Stomach (tissue), 9 donors: ENCODE results near the gene FGL2. TPM values are rescaled to one million over a fixed set of nuclear protein-coding genes. Genes with fewer than 3 reads are reported as not detected.
"Not testable (repeated sequence)": the region's sequence is repeated elsewhere in the genome, so short reads cannot be mapped to it uniquely, and the experiment has no call there.

Experiments
- DNase-seq, 2 donors: peaks; one replicate each; pipeline versions ENCODE4 v3.0.0 to v3.0.0-alpha.2; 2013 to 2019
- H3K27ac ChIP-seq, 5 donors: fragments of 200-600 bp in 4 of 5; sonication (generic) in 4 of 5; one replicate each; pipeline ENCODE4 v1.5.1; 2013 to 2019; ENCODE audit warnings: mild to moderate bottlenecking in 1 of 5, moderate library complexity in 1 of 5
- H3K27me3 ChIP-seq, 3 donors: fragments of 200-600 bp; sonication (generic); one replicate each; pipeline ENCODE4 v1.5.1; 2017 to 2019; ENCODE audit warnings: mixed run types in 1 of 3
- H3K36me3 ChIP-seq, 4 donors: fragments of 200-600 bp; sonication (generic); 1 replicate in 3 of 4; 2 replicates in 1 of 4; pipeline ENCODE4 v1.5.1; 2016 to 2019
- H3K4me1 ChIP-seq, 4 donors: fragments of 200-600 bp; sonication (generic); one replicate each; pipeline ENCODE4 v1.5.1; 2016 to 2019
- H3K4me3 ChIP-seq, 4 donors: fragments of 200-600 bp; sonication (generic) in 3 of 4; one replicate each; pipeline ENCODE4 v1.5.1; 2016 to 2019; ENCODE audit warnings: mild to moderate bottlenecking in 1 of 4
- H3K9me3 ChIP-seq, 4 donors: fragments of 200-600 bp; sonication (generic); one replicate each; pipeline ENCODE4 v1.5.1; 2016 to 2019
- EP300 ChIP-seq: sonication (generic); formaldehyde crosslinking; IDR thresholded peaks from one replicate; pipeline ENCODE4 v1.6.1; 2017; ENCODE audit warnings: antibody characterized with exemption
- POLR2A ChIP-seq, 4 donors: fragments of 450-650 bp; IDR thresholded peaks; one replicate each; pipeline ENCODE4 v1.6.1; 2016; ENCODE audit warnings: antibody characterized with exemption in 4 of 4, control low read depth in 2 of 4, mild to moderate bottlenecking in 1 of 4, moderate library complexity in 1 of 4
- POLR2AphosphoS5 ChIP-seq, 3 donors: sonication (generic); formaldehyde crosslinking; IDR thresholded peaks; one replicate each; pipeline ENCODE4 v1.6.1; 2016; ENCODE audit warnings: antibody characterized with exemption in 3 of 3
- WGBS, 5 donors: extraction: QIAGEN DNeasy Blood & Tissue Kit in 3 of 5; methylation state at CpG; one replicate each; pipeline versions ENCODE4 v1.1.5 to v1.1.7; 2013 to 2018; 5-methylcytosine and 5-hydroxymethylcytosine counted together
- intact Hi-C: fragments of 100-400 bp; cut with DNase I; formaldehyde crosslinking; loops from one replicate; pipeline ENCODE4 v1.15.1; 2023; ENCODE audit warnings: low total_unique reads
- polyA plus RNA-seq, 3 donors: library from polyadenylated mRNA; stranded (reverse); fragments of 200-250 nt; gene quantifications; one replicate each; pipeline ENCODE4 v1.2.3, GENCODE V29; 2013
- total RNA-seq, 5 donors: library from RNA; depleted of rRNA; stranded (reverse); fragments of >200 nt; gene quantifications; one replicate each; pipeline versions ENCODE4 v1.1.0 to v1.2.3, GENCODE V29; 2014 to 2016
- TF ChIP-seq, protein P1 (sequence below), 7 experiments: fragments of 450-650 bp in 4 of 7; fragments of 200-600 bp in 3 of 7; sonication (generic) in 3 of 7; IDR thresholded peaks; one replicate each; pipeline ENCODE4 v1.5.1; 2016 to 2019; ENCODE audit warnings: antibody characterized with exemption in 7 of 7, control low read depth in 2 of 7, mild to moderate bottlenecking in 1 of 7
- donor health status: healthy with polysubstance abuse.
- donor health status: Bipolar disorder and iron deficiency.
- donor health status: healthy.

Gene FGL2
- total and polyA plus RNA-seq, 8 donors, result 0.87 to 179 (median 13.5) TPM

GRCh38 chr7:77171073-77171472 lies 28.5 kb downstream of the FGL2 start:
- DNase-seq, H3K27me3 ChIP-seq, H3K4me3 ChIP-seq, H3K27ac ChIP-seq, H3K9me3 ChIP-seq, H3K4me1 ChIP-seq, H3K36me3 ChIP-seq, intact Hi-C loops: not testable (repeated sequence)
- 82 to 89% (median 85%) methylated on average over 4 of the region's 4 CpGs for WGBS, 5 donors

DNA sequence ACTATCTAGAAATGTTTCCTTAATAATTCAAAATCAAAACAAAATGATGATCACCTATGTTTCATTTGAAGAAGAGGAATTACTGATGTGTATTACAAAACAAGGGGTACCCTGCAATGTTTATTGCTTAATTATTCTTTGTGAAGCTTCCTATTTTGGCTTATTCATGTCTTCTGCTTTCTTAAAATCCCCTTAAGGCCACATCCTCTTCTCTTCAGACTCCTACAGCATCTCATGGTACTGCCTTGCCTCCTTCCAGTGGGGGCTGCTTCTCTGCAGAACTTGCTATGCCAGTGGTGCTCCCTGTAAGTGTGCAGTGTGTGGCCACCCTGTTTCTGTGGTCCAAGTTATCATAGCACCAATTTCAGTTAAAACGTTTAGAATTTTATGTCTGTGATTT lies 42.2 kb downstream of the FGL2 start:
- WGBS, 5 donors, result 9 to 30% (median 19%) methylated on average over 1 of the region's 1 CpG
- Histone ChIP-seq H3K9me3 (no peaks in the 10 kb centered on the region), H3K36me3 (no peaks in the 10 kb centered on the region), H3K27ac (peak overlapping the region in 1 of 5 donors; percentile 7), H3K4me1 (peaks cover 0 to 11% (median 0%) of the 10 kb centered on the region in 4 donors), H3K4me3 (no peak overlapping the region), H3K27me3 (no peaks in the 10 kb centered on the region)
- TF ChIP-seq POLR2A (IDR thresholded peaks at IDR 0.05), result no peak
- TF ChIP-seq POLR2AphosphoS5 (IDR thresholded peaks at IDR 0.05), result no peak
- TF ChIP-seq, protein P1, sequence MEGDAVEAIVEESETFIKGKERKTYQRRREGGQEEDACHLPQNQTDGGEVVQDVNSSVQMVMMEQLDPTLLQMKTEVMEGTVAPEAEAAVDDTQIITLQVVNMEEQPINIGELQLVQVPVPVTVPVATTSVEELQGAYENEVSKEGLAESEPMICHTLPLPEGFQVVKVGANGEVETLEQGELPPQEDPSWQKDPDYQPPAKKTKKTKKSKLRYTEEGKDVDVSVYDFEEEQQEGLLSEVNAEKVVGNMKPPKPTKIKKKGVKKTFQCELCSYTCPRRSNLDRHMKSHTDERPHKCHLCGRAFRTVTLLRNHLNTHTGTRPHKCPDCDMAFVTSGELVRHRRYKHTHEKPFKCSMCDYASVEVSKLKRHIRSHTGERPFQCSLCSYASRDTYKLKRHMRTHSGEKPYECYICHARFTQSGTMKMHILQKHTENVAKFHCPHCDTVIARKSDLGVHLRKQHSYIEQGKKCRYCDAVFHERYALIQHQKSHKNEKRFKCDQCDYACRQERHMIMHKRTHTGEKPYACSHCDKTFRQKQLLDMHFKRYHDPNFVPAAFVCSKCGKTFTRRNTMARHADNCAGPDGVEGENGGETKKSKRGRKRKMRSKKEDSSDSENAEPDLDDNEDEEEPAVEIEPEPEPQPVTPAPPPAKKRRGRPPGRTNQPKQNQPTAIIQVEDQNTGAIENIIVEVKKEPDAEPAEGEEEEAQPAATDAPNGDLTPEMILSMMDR (IDR thresholded peaks at IDR 0.05), result no peak
- TF ChIP-seq EP300, result no peak
- DNase-seq, result no peak
- intact Hi-C loops, result no loop called here

DNA sequence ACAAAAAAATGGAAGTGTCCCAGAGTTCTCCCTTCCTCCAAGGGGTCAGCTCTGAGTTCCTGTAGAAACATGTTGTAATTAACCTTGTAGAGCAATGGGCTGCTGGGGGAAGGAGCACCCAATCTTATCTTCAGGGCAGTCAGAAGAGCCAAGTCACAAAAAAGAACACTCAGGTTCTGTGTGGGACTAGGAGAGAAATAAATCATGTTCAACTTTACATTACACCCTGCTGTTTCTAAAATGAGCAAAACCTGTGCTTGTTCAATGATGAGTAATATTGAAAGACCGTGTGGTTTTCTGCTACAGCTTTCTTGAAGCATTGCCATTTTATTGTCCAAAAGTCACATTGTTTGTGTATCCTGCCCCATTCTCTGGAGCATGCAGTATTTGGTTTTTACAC lies 42.6 kb downstream of the FGL2 start:
- H3K4me1 ChIP-seq, result peaks cover 0 to 11% (median 0%) of the 10 kb centered on the region in 4 donors
- WGBS, 5 donors, result no CpG with 5 or more reads among the region's 1 CpG
- intact Hi-C loops, H3K4me3 ChIP-seq, H3K36me3 ChIP-seq, H3K27me3 ChIP-seq, H3K9me3 ChIP-seq, DNase-seq, H3K27ac ChIP-seq: not testable (repeated sequence)

- H3K27ac ChIP-seq, result not testable (repeated sequence)
These were observed 43.8 kb downstream of the FGL2 start for GRCh38 chr7:77155601-77156377.

GRCh38 chr7:77154917-77155464 lies 44.6 kb downstream of the FGL2 start:
- H3K36me3 ChIP-seq, intact Hi-C loops, H3K9me3 ChIP-seq, H3K4me3 ChIP-seq, H3K27me3 ChIP-seq, H3K27ac ChIP-seq: not testable (repeated sequence)
- WGBS, 5 donors, result 45 to 86% (median 60%) methylated on average over 2 to 3 of the region's 3 CpGs
- DNase-seq, result peak in 1 of 2 donors; percentile 15
- H3K4me1 ChIP-seq, result peaks cover 0 to 11% (median 0%) of the 10 kb centered on the region in 4 donors

More at GRCh38 chr7:77155601-77156377, 43.8 kb downstream of the FGL2 start:
- H3K36me3 ChIP-seq, H3K27me3 ChIP-seq, H3K9me3 ChIP-seq, DNase-seq, H3K4me3 ChIP-seq, intact Hi-C loops: not testable (repeated sequence)
- peaks cover 0 to 11% (median 0%) of the 10 kb centered on the region in 4 donors for H3K4me1 ChIP-seq
- 64 to 83% (median 69%) methylated on average over 4 to 5 of the region's 5 CpGs for WGBS, 5 donors

GRCh38 chr7:77152232-77152631 lies 47.4 kb downstream of the FGL2 start:
- H3K27ac ChIP-seq, H3K4me3 ChIP-seq, H3K9me3 ChIP-seq, DNase-seq, intact Hi-C loops, H3K27me3 ChIP-seq, H3K4me1 ChIP-seq, H3K36me3 ChIP-seq: not testable (repeated sequence)

Other genes starting within 250 kb of the FGL2 start
- gene SPDYE17, start 167.5 kb downstream of the FGL2 start, total RNA-seq, result not detected
- not detected for gene SPDYE17, start 167.5 kb downstream of the FGL2 start, polyA plus RNA-seq
- 1 to 10 TPM in 1 of 5 donors, under 1 TPM in 1, not detected in 3; 0.55 to 1.8 TPM for gene SPDYE18, start 137.3 kb downstream of the FGL2 start, total RNA-seq
- under 1 TPM in 2 of 3 donors, not detected in 1; 0.23 to 0.31 TPM for gene SPDYE18, start 137.3 kb downstream of the FGL2 start, polyA plus RNA-seq
- gene CCDC146, start 77.2 kb downstream of the FGL2 start, total RNA-seq, result 100 to 1,000 TPM in 1 of 5 donors, 10 to 100 TPM in 4; 23.2 to 193 (median 37.5) TPM
- 10 to 100 TPM in 1 of 3 donors, 1 to 10 TPM in 2; 1.3 to 14.3 (median 5.3) TPM for gene CCDC146, start 77.2 kb downstream of the FGL2 start, polyA plus RNA-seq
- gene GSAP, start 216.5 kb upstream of the FGL2 start, total RNA-seq, result 10 to 100 TPM in 4 of 5 donors, 1 to 10 TPM in 1; 3.5 to 52.1 (median 35.3) TPM
- gene GSAP, start 216.5 kb upstream of the FGL2 start, polyA plus RNA-seq, result 10 to 100 TPM in 1 of 3 donors, 1 to 10 TPM in 2; 7.7 to 13.2 (median 8.1) TPM